ENCODE data around the gene GOLM1. TPM values are rescaled to one million over a fixed set of nuclear protein-coding genes. Genes with fewer than 3 reads are reported as not detected.

Gene GOLM1
- total RNA-seq, 2 experiments from 2014 or later = 0.22 TPM; not detected in 1

DNA sequence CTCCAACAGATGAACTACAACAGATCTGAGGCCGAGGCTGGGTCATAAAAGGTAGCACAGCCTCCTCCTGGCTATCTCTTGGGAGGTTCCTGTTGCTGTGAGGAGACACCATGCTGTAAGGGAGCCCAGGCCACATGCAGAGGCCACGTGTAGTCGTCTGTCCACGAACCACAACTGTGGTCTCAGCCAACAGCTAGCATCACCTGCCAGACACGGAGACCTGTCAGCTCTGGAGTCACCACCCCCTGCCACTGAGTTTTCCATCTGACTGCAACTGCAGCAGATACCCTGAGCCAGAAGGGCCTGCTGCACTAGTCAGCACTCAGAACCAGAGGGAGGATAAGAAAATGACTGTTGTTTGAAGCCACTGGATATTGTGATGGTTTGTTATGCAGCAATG is 12.7 kb upstream of the GOLM1 start:
- no peak overlapping the region for H3K4me3 ChIP-seq (ENCODE audit: low read length)
- no peak for ATAC-seq (ENCODE audit: poor library complexity)
- intact Hi-C loops (cut with DNase I, micrococcal nuclease) = no loop called here
- peaks cover 11% of the 10 kb centered on the region for H3K27me3 Mint-ChIP-seq
- H3K4me1 Mint-ChIP-seq (ENCODE audit: low read depth) = no peaks in the 10 kb centered on the region
- DNase-seq = no peak
- ChIA-PET CTCF (no interaction called here), POLR2A (no interaction called here)
- no peaks in the 10 kb centered on the region for H3K9me3 Mint-ChIP-seq
- H3K36me3 Mint-ChIP-seq (ENCODE audit: low read depth) = no peaks in the 10 kb centered on the region
- no peak for TF ChIP-seq CTCF (IDR thresholded peaks at IDR 0.05)
- no peak overlapping the region for H3K4me3 Mint-ChIP-seq
- no peak overlapping the region for H3K27ac Mint-ChIP-seq
- no peak overlapping the region for H3K27ac ChIP-seq (ENCODE audit: low read depth in 1 of 2, low read length in 2 of 2)
- peaks cover 0 to 4% of the 10 kb centered on the region in 2 experiments for H3K9me3 ChIP-seq (ENCODE audit: control insufficient read depth in 1 of 2, insufficient read depth in 1 of 2, low read length in 2 of 2)
- peaks cover 0 to 8% of the 10 kb centered on the region in 2 experiments for H3K27me3 ChIP-seq (ENCODE audit: control insufficient read depth in 1 of 2, insufficient read depth in 2 of 2, low read length in 2 of 2)
- H3K4me1 ChIP-seq (ENCODE audit: insufficient read depth, low read length) = no peaks in the 10 kb centered on the region
- no peaks in the 10 kb centered on the region for H3K36me3 ChIP-seq (ENCODE audit: insufficient read depth, low read length)

DNA sequence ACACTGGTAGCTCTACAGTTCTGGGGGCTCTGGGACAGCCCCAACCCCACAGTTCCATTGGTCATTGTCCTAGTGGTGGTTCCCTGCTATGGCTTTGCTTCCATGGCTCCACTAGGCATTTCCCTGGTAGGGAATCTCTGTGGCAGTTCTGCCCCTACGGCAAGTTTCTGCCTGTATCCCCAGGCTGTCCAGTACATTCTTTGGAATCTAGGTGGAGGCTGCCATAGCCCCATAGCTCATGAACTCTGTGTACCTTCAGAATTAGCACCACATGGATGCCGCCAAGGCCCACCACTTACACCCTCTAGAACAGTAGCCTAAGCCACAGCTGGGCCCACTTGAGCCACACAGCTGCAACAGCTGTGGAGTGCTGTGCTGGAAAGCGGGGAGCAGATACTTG is 3.3 kb upstream of the GOLM1 start:
- CTCF ChIA-PET = no interaction called here
- H3K4me3 ChIP-seq (ENCODE audit: low read length) = no peak overlapping the region
- H3K4me1 Mint-ChIP-seq (ENCODE audit: low read depth) = peaks cover 9% of the 10 kb centered on the region
- POLR2A ChIA-PET = no interaction called here
- no peak overlapping the region for H3K27ac Mint-ChIP-seq
- peaks cover 61% of the 10 kb centered on the region for H3K27me3 Mint-ChIP-seq
- H3K27me3 ChIP-seq (ENCODE audit: control insufficient read depth in 1 of 2, insufficient read depth in 2 of 2, low read length in 2 of 2) = peaks cover 16 to 51% of the 10 kb centered on the region in 2 experiments
- no peaks in the 10 kb centered on the region for H3K36me3 ChIP-seq (ENCODE audit: insufficient read depth, low read length)
- no peak for TF ChIP-seq CTCF (IDR thresholded peaks at IDR 0.05)
- intact Hi-C loops (cut with DNase I, micrococcal nuclease) = no loop called here
- no peaks in the 10 kb centered on the region for H3K36me3 Mint-ChIP-seq (ENCODE audit: low read depth)
- H3K4me3 Mint-ChIP-seq = no peak overlapping the region
- no peaks in the 10 kb centered on the region for H3K9me3 Mint-ChIP-seq
- H3K9me3 ChIP-seq (ENCODE audit: control insufficient read depth in 1 of 2, insufficient read depth in 1 of 2, low read length in 2 of 2) = no peaks in the 10 kb centered on the region
- ATAC-seq (ENCODE audit: poor library complexity) (no peak), DNase-seq (no peak)
- no peak overlapping the region for H3K27ac ChIP-seq (ENCODE audit: low read depth in 1 of 2, low read length in 2 of 2)
- peaks cover 6% of the 10 kb centered on the region for H3K4me1 ChIP-seq (ENCODE audit: insufficient read depth, low read length)

DNA sequence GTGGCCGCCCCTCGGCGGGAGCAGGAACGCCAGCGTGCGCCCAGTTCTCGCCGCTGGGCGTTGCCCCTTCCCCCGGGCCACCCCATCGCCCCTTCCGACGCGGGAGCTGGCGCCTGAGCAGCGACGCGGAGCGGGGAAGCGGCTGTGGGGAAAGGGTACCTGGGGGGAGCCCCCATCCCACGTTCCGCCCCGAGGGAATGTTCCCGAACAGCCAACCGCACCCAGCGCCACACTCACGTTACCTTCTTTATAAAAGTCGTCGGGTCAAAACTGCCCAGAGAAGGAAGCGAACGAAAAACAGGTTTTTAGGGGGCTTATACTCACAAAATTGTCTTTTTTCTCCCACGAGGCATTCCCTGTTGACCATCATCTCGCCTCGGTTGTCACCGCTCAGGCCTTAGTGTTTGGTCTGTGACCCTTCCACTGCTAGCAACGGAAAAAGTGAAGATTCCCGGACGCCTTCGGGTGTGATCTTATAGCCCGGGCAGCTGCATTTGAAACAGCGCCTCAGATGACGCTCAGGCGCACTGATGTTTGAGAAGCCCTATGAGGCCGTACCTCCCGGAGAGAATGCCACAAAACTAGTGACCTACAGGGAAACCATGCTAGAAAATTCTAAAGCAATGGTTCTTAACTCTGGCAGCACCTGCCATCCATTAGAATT is 475 bp upstream of the GOLM1 start:
- H3K27ac ChIP-seq (ENCODE audit: low read depth in 1 of 2, low read length in 2 of 2) = no peak overlapping the region
- peaks cover 22 to 58% of the 10 kb centered on the region in 2 experiments for H3K27me3 ChIP-seq (ENCODE audit: control insufficient read depth in 1 of 2, insufficient read depth in 2 of 2, low read length in 2 of 2)
- ChIA-PET CTCF (no interaction called here), POLR2A (no interaction called here)
- ATAC-seq (ENCODE audit: poor library complexity) = no peak
- Mint-ChIP-seq H3K27me3 (peaks cover 73% of the 10 kb centered on the region), H3K27ac (no peak overlapping the region), H3K9me3 (no peaks in the 10 kb centered on the region), H3K4me3 (peak overlapping the region; percentile 91), H3K4me1 (ENCODE audit: low read depth) (peaks cover 9% of the 10 kb centered on the region), H3K36me3 (ENCODE audit: low read depth) (no peaks in the 10 kb centered on the region)
- H3K36me3 ChIP-seq (ENCODE audit: insufficient read depth, low read length) = no peaks in the 10 kb centered on the region
- H3K4me3 ChIP-seq (ENCODE audit: low read length) = peak overlapping the region; percentile 53
- no peaks in the 10 kb centered on the region for H3K9me3 ChIP-seq (ENCODE audit: control insufficient read depth in 1 of 2, insufficient read depth in 1 of 2, low read length in 2 of 2)
- DNase-seq = peak in 3 of 14 experiments; percentile 9 to 22 (median 17)
- intact Hi-C loops (cut with DNase I, micrococcal nuclease) = no loop called here
- peaks cover 6% of the 10 kb centered on the region for H3K4me1 ChIP-seq (ENCODE audit: insufficient read depth, low read length)
- TF ChIP-seq CTCF (IDR thresholded peaks at IDR 0.05) = no peak
